BE2C (cell line): ENCODE results near the gene PCDHA2.
"Not testable (repeated sequence)": the region's sequence is repeated elsewhere in the genome, so short reads cannot be mapped to it uniquely, and the experiment has no call there.

Experiments
- DNase-seq: peaks from one replicate; pipeline ENCODE4 v3.0.0-alpha.2; 2020
- H3K27me3 ChIP-seq: fragments of 250-450 bp; sonication (Bioruptor Pico); 2 replicates; pipeline ENCODE4 v1.5.1; 2020; ENCODE audit warnings: mild to moderate bottlenecking
- H3K36me3 ChIP-seq: fragments of 250-450 bp; sonication (Bioruptor Pico); 2 replicates; pipeline ENCODE4 v1.5.1; 2020; ENCODE audit warnings: mild to moderate bottlenecking
- H3K4me1 ChIP-seq: fragments of 250-450 bp; sonication (Bioruptor Pico); 2 replicates; pipeline ENCODE4 v1.5.1; 2020
- H3K4me3 ChIP-seq: 2 replicates; pipeline ENCODE4 v1.5.1; 2011; ENCODE audit warnings: low read depth, low read length
- H3K9me3 ChIP-seq: fragments of 250-450 bp; sonication (Bioruptor Pico); 2 replicates; pipeline ENCODE4 v1.5.1; 2020
- TF ChIP-seq, protein P1 (sequence below): IDR thresholded peaks from 2 replicates; pipeline ENCODE4 v1.5.1; 2012; ENCODE audit warnings: mild to moderate bottlenecking, low read depth, low read length

The PCDHA2 gene

DNA sequence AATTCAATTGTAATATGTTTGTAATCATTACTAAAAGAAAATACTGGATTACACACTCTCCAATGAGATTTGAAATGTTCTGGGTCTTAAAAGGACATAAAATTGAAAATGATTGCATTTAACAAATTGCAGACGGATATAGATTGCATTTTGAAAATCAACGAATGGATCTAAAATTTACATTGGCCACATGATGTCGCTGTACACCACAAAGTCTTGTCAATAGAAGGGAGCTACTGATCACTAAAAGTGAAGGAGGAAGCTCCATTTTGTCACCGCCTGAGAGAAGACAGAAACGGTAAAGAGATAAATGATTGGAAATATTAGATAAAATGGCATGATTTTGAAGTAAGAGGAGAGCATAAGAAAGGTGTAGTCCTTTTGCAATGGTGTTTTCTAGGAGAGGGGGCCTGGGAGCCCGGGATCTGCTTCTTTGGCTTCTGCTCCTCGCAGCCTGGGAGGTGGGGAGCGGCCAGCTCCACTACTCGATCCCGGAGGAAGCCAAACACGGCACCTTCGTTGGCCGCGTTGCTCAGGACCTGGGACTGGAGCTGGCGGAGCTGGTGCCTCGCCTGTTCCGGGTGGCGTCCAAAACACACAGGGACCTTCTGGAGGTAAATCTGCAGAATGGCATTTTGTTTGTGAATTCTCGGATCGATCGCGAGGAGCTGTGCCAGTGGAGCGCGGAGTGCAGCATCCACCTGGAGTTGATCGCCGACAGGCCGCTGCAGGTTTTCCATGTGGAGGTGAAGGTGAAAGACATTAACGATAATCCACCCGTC is 8.6 kb upstream of the PCDHA2 start, which contains the start of gene PCDHA1:
TSS of gene PCDHA1 (plus strand) at position 236 of the 782 bp plus-strand sequence.
- TF ChIP-seq, protein P1, sequence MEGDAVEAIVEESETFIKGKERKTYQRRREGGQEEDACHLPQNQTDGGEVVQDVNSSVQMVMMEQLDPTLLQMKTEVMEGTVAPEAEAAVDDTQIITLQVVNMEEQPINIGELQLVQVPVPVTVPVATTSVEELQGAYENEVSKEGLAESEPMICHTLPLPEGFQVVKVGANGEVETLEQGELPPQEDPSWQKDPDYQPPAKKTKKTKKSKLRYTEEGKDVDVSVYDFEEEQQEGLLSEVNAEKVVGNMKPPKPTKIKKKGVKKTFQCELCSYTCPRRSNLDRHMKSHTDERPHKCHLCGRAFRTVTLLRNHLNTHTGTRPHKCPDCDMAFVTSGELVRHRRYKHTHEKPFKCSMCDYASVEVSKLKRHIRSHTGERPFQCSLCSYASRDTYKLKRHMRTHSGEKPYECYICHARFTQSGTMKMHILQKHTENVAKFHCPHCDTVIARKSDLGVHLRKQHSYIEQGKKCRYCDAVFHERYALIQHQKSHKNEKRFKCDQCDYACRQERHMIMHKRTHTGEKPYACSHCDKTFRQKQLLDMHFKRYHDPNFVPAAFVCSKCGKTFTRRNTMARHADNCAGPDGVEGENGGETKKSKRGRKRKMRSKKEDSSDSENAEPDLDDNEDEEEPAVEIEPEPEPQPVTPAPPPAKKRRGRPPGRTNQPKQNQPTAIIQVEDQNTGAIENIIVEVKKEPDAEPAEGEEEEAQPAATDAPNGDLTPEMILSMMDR, result peak; percentile 63
- Histone ChIP-seq H3K4me1 (no peaks in the 10 kb centered on the region), H3K4me3 (peak within 1 kb of the TSS; percentile 12; the same call in 1 of the 2 replicates), H3K27me3 (no peaks in the 10 kb centered on the region), H3K36me3 (no peaks in the 10 kb centered on the region), H3K9me3 (no peaks in the 10 kb centered on the region)
- DNase-seq, result peak; percentile 32

DNA sequence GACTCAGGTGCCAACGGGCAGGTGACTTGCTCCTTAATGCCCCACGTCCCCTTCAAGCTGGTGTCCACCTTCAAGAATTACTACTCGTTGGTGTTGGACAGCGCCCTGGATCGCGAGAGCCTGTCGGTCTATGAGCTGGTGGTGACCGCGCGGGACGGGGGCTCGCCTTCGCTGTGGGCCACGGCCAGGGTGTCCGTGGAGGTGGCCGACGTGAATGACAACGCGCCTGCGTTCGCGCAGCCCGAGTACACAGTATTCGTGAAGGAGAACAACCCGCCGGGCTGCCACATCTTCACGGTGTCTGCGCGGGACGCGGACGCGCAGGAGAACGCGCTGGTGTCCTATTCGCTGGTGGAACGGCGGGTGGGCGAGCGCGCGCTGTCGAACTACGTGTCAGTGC is 7.2 kb upstream of the PCDHA2 start:
- not testable (repeated sequence) for H3K4me3 ChIP-seq, DNase-seq, H3K36me3 ChIP-seq, H3K9me3 ChIP-seq, H3K27me3 ChIP-seq, H3K4me1 ChIP-seq

DNA sequence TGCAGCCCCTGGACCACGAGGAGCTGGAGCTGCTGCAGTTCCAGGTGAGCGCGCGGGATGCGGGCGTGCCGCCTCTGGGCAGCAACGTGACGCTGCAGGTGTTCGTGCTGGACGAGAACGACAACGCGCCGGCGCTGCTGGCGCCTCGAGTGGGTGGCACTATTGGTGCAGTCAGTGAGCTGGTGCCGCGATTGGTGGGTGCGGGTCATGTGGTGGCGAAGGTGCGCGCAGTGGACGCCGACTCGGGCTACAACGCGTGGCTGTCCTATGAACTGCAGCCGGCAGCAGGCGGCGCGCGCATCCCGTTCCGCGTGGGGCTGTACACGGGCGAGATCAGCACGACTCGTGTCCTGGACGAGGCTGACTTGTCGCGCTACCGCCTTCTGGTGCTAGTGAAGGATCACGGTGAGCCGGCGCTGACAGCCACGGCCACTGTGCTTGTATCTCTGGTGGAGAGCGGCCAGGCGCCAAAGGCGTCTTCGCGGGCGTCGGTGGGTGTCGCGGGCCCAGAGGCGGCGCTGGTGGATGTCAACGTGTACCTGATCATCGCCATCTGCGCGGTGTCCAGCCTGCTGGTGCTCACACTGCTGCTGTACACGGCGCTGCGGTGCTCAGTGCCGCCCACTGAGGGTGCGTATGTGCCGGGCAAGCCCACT is 6.7 kb upstream of the PCDHA2 start:
- H3K4me1 ChIP-seq, H3K36me3 ChIP-seq, DNase-seq, H3K9me3 ChIP-seq, H3K27me3 ChIP-seq, H3K4me3 ChIP-seq: not testable (repeated sequence)

DNA sequence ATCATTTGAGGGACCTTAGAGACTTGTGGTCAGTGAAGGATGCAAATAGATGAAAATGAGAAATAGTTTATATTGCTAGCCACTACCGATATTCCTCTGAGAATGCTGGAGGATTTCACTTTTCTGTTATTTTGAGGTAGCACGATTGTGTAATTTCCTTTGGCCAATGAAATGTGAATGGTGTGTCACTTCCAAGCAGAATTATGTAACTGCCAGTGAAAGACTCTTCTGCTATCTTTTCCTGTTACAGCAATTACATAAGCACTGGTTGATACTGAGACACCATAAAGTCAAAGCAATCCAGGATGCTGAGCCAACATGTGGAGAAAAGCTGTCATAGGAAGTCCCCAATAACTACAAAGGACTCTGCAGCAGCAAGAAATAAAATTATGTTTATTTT is 3.6 kb upstream of the PCDHA2 start:
- TF ChIP-seq, protein P1, result no peak
- no peak for DNase-seq
- no peak overlapping the region for H3K4me3 ChIP-seq
- no peaks in the 10 kb centered on the region; the same call in 1 of the 2 replicates for H3K9me3 ChIP-seq
- no peaks in the 10 kb centered on the region for H3K4me1 ChIP-seq
- no peaks in the 10 kb centered on the region for H3K27me3 ChIP-seq
- no peaks in the 10 kb centered on the region for H3K36me3 ChIP-seq

DNA sequence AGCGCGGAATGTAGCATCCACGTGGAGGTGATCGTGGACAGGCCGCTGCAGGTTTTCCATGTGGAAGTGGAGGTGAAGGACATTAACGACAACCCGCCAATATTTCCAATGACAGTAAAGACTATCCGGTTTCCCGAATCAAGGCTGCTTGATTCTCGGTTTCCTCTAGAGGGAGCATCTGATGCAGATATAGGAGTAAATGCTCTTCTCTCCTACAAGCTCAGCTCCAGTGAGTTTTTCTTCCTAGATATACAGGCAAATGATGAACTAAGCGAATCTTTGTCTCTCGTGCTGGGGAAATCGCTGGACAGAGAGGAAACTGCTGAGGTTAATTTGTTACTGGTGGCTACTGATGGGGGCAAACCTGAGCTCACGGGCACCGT is 598 bp downstream of the PCDHA2 start:
- TF ChIP-seq, protein P1, result peak; percentile 85
- DNase-seq, result peak; percentile 57
- no peaks in the 10 kb centered on the region for H3K27me3 ChIP-seq
- no peaks in the 10 kb centered on the region for H3K4me1 ChIP-seq
- H3K4me3 ChIP-seq, result peak overlapping the region; percentile 88
- no peaks in the 10 kb centered on the region; the same call in 1 of the 2 replicates for H3K36me3 ChIP-seq
- H3K9me3 ChIP-seq, result no peaks in the 10 kb centered on the region; the same call in none of the 2 replicates

DNA sequence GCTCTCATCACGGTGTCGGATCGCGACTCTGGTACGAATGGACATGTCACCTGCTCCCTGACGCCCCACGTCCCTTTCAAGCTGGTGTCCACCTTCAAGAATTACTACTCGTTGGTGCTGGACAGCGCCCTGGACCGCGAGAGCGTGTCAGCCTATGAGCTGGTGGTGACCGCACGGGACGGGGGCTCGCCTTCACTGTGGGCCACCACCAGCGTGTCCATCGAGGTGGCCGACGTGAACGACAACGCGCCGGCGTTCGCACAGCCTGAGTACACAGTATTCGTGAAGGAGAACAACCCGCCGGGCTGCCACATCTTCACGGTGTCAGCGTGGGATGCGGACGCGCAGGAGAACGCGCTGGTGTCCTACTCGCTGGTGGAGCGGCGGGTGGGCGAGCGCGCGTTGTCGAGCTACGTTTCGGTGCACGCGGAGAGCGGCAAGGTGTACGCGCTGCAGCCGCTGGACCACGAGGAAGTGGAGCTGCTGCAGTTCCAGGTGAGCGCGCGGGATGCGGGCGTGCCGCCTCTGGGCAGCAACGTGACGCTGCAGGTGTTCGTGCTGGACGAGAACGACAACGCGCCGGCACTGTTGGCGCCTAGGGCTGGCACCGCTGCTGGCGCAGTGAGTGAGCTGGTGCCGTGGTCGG is 1.5 kb downstream of the PCDHA2 start:
- H3K4me3 ChIP-seq, H3K27me3 ChIP-seq, DNase-seq, H3K4me1 ChIP-seq, H3K9me3 ChIP-seq, H3K36me3 ChIP-seq: not testable (repeated sequence)

DNA sequence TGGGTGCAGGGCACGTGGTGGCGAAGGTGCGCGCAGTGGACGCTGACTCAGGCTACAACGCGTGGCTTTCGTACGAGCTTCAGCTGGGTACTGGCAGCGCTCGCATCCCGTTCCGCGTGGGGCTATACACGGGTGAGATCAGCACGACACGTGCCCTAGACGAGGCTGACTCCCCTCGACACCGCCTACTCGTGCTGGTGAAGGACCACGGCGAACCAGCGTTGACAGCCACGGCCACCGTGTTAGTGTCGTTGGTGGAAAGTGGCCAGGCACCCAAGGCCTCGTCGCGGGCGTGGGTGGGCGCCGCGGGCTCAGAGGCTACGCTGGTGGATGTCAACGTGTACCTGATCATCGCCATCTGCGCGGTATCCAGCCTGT is 2.1 kb downstream of the PCDHA2 start:
- no peak for DNase-seq
- Histone ChIP-seq H3K4me3 (no peak overlapping the region), H3K4me1 (no peaks in the 10 kb centered on the region), H3K9me3 (peaks cover 6% of the 10 kb centered on the region), H3K36me3 (peaks cover under 1% of the 10 kb centered on the region), H3K27me3 (no peaks in the 10 kb centered on the region)
- TF ChIP-seq, protein P1, result no peak
